HepG2 (cell line): ENCODE measurements around the gene HYAL2. TPM values are rescaled to one million over a fixed set of nuclear protein-coding genes. Genes with fewer than 3 reads are reported as not detected.

ENCODE experiments used
- ATAC-seq: fragments of 200-7000 bp; cut with Tn5 transposase; 3 replicates; pipeline ENCODE4 v1.9.1; 2020; ENCODE audit warnings: mild to moderate bottlenecking, moderate library complexity
- BruUV-seq: library from RNA; stranded (reverse); fragments of 400-500 nt; replicated peaks from 2 replicates; lab custom pipeline; 2021; lab: Mats Ljungman, UMichigan
- CTCF ChIA-PET: fragments of 300-600 bp; formaldehyde crosslinking; extraction: SDS; loops from one replicate; lab custom pipeline; 2021; ENCODE audit warnings: low total read pairs, inconsistent platforms, low intra/inter-chr PET ratio; lab: Yijun Ruan, JAX
- POLR2A ChIA-PET: fragments of 350-600 bp; sonication (Branson Sonifier 250); formaldehyde crosslinking; loops from one replicate; lab custom pipeline; 2020; ENCODE audit warnings: antibody characterized with exemption, inconsistent platforms; lab: Yijun Ruan, JAX
- DNase-seq: peaks from one replicate; pipeline ENCODE4 v3.0.0-alpha.2; 2015; ENCODE audit warnings: low spot score
- FAIRE-seq: peaks from 3 replicates; lab custom pipeline; 2011; peaks lifted over from hg19 to GRCh38; lab: Jason Lieb, UNC
- H2AFZ ChIP-seq: one replicate; pipeline ENCODE4 v1.6.1; 2011; ENCODE audit warnings: low read length, inconsistent platforms
- H3K27ac ChIP-seq: fragments of 300-600 bp; 3 replicates; pipeline ENCODE4 v1.8.0; 2011; ENCODE audit warnings: mixed run types, mild to moderate bottlenecking, mixed read lengths, low read length, inconsistent platforms; ENCODE audit not compliant: insufficient read depth; ENCODE audit errors: extremely low read length
- H3K27me3 ChIP-seq, 2 experiments: fragments of 200-600 bp in 1 of 2; 2 replicates in 1 of 2; 3 replicates in 1 of 2; pipeline versions ENCODE4 v1.6.0 to v1.8.0; 2011; ENCODE audit warnings: low read length in 2 of 2, mild to moderate bottlenecking in 2 of 2, moderate library complexity in 2 of 2, inconsistent platforms in 1 of 2; ENCODE audit not compliant: insufficient read depth in 2 of 2, control insufficient read depth in 1 of 2
- H3K36me3 ChIP-seq, 2 experiments: fragments of 200-600 bp in 1 of 2; replicated peaks in 1 of 2; 2 replicates in 1 of 2; 3 replicates in 1 of 2; pipeline versions ENCODE4 v1.5.1 to v1.8.0; 2011; ENCODE audit warnings: low read length in 2 of 2, inconsistent platforms in 1 of 2; ENCODE audit not compliant: insufficient read depth in 2 of 2, control insufficient read depth in 1 of 2
- H3K4me1 ChIP-seq: 2 replicates; pipeline ENCODE4 v1.5.1; 2012; ENCODE audit warnings: low read length, inconsistent platforms; ENCODE audit not compliant: insufficient read depth
- H3K4me2 ChIP-seq: 2 replicates; pipeline ENCODE4 v1.6.0; 2011; ENCODE audit warnings: low read depth, low read length, inconsistent platforms
- H3K4me3 ChIP-seq, 3 experiments: fragments of 200-600 bp in 1 of 3; sonication (generic), shearing (Covaris generic) in 1 of 3; replicated peaks in 1 of 3; 2 replicates each; pipeline ENCODE4 v1.5.1; 2011 to 2016; ENCODE audit warnings: low read length in 3 of 3, inconsistent platforms in 2 of 3, low read depth in 2 of 3, mild to moderate bottlenecking in 2 of 3, control low read depth in 1 of 3, mixed read lengths in 1 of 3; ENCODE audit not compliant: insufficient read depth in 1 of 3
- H3K79me2 ChIP-seq: one replicate; pipeline ENCODE4 v1.6.1; 2011; ENCODE audit warnings: low read length, inconsistent platforms; ENCODE audit not compliant: insufficient read depth
- H3K9ac ChIP-seq: 2 replicates; pipeline ENCODE4 v1.6.0; 2011; ENCODE audit warnings: mild to moderate bottlenecking, low read depth, low read length, inconsistent platforms; ENCODE audit not compliant: insufficient read depth
- H3K9me3 ChIP-seq: 2 replicates; pipeline ENCODE4 v1.5.1; 2012; ENCODE audit warnings: mild to moderate bottlenecking, low read length
- H4K20me1 ChIP-seq: 2 replicates; pipeline ENCODE4 v1.6.0; 2011; ENCODE audit warnings: inconsistent platforms, mild to moderate bottlenecking, low read length, moderate library complexity; ENCODE audit not compliant: insufficient read depth
- KLF12 ChIP-seq: sonication (generic); formaldehyde crosslinking; IDR thresholded peaks from 2 replicates; pipeline ENCODE4 v1.4.0; 2020; ENCODE audit warnings: missing genetic modification reagents, borderline replicate concordance
- POLR2G ChIP-seq: fragments of 200-400 bp; formaldehyde crosslinking; IDR thresholded peaks from 2 replicates; pipeline ENCODE4 v1.6.1; 2018; ENCODE audit warnings: mild to moderate bottlenecking, low read depth, low read length, moderate library complexity
- SALL2 ChIP-seq: sonication (generic); formaldehyde crosslinking; IDR thresholded peaks from 2 replicates; pipeline ENCODE4 v1.8.1; 2023; ENCODE audit warnings: mild to moderate bottlenecking, missing genetic modification reagents, inconsistent platforms
- ZNF256 ChIP-seq: sonication (generic); formaldehyde crosslinking; conservative IDR thresholded peaks from 2 replicates; pipeline ENCODE4 v1.4.0; 2020; ENCODE audit warnings: missing genetic modification reagents
- ZNF7 ChIP-seq: IDR thresholded peaks from 2 replicates; pipeline ENCODE4 v1.6.1; 2016; ENCODE audit warnings: missing biosample characterization, missing genetic modification reagents
- WGBS: methylation state at CpG from one replicate; pipeline ENCODE4 v1.1.6; 2017; ENCODE audit warnings: low lambda C conversion rate; 5-methylcytosine and 5-hydroxymethylcytosine counted together
- in situ Hi-C: cut with HindIII; loops from 2 replicates; pipeline ENCODE4 v1.10.0; 2017; ENCODE audit warnings: low pct_unique_long_range_greater_than_20kb; ENCODE audit not compliant: extremely low pct_ligation_motif_present
- intact Hi-C: fragments of 100-400 bp; cut with micrococcal nuclease; formaldehyde crosslinking; loops from one replicate; pipeline ENCODE4 v1.10.0; 2022; ENCODE audit not compliant: unreplicated experiment
- polyA plus RNA-seq, 8 experiments: library from polyadenylated mRNA; depleted of rRNA in 3 of 8; stranded (reverse) in 7 of 8; unstranded in 1 of 8; fragments of >200 nt; fragmentation: Illumina TruSeq in 4 of 8; extraction: Trizol in 4 of 8; gene quantifications; 2 replicates each; pipeline versions ENCODE4 v1.2.1 to v1.2.3, GENCODE V29; 2011 to 2016; ENCODE audit warnings: low read depth in 4 of 8, missing spikeins in 1 of 8, mixed read lengths in 1 of 8; ENCODE audit not compliant: insufficient read depth in 1 of 8
- total RNA-seq, 5 experiments: library from RNA; depleted of rRNA; stranded (reverse); fragments of >200 nt; fragmentation: Illumina TruSeq; extraction: Trizol; gene quantifications; 2 replicates each; pipeline ENCODE4 v1.2.3, GENCODE V29; 2016; ENCODE audit warnings: low read depth in 1 of 5

HYAL2 gene
- total and polyA plus RNA-seq, 2 of the 13 experiments (the other 11 are each of a cell fraction or from before 2014, with no cell fraction given): 76.2 to 102 TPM

DNA sequence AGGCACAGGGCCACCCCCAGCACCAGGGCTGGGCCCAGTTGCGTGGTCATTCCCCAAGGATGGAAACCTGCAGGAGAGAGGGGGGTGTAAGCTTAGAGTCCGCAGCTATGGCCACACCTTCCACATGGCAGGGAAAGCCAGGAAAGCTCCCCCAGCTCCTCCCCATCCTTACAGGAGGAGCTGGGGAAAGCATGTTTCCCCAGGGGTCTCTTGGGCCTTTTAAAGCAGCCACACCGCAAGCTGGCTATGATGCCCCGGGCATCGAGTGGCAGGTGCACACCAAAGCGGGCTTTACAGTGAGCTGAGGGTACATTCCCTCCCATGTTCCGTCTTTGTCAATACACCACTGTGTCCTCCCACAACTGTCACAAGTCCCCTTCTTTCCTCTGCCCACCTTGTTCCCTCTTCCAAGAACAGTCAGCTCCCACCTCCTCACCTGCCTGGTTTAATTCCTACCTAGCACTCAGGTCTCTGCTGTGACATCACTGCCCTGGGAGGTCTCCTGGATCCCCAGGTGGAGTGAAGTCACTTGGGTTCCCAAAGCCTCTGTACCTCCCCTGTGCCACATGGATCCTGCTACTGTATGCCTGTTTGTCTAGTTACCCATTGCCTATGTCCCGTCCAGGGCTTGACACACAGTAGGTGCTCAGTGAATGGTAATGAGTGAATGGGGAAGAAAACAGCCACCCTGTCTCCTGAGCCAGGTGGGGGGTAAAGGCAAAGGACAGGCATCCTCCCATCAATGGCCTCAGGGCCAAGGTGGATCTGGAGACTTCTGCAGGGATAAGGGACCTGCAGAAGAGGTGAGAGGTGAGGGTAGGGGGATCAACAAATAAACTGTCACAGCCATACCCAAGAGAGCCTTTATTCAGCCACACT, 26.8 kb downstream of the HYAL2 start:
- no peak overlapping the region for H3K4me2 ChIP-seq
- H3K27ac ChIP-seq: no peak overlapping the region
- H3K9me3 ChIP-seq: no peaks in the 10 kb centered on the region
- no peak for ATAC-seq
- H3K27me3 ChIP-seq: no peaks in the 10 kb centered on the region; a peak in 1 of 5 replicates
- FAIRE-seq: no peak
- ChIA-PET POLR2A (interaction anchor here (0.5 kb wide), 1 partner anchor 17 kb away, joined by 3 read pairs; no protein-coding TSS in a partner anchor), CTCF (no interaction called here)
- no TSS peak for BruUV-seq
- H3K9ac ChIP-seq: no peak overlapping the region
- H3K79me2 ChIP-seq: peaks cover 22% of the 10 kb centered on the region
- DNase-seq: no peak
- intact Hi-C loops: no loop called here
- WGBS: 100% methylated on average over 4 of the region's 8 CpGs
- in situ Hi-C loops: no loop called here
- H4K20me1 ChIP-seq: no peaks in the 10 kb centered on the region
- H2AFZ ChIP-seq: no peak overlapping the region
- peaks cover 50% of the 10 kb centered on the region for H3K4me1 ChIP-seq
- 0 out of 2 replicates have a peak, but pooled peaks have one; percentile 16 for TF ChIP-seq POLR2G
- TF ChIP-seq ZNF7: no peak
- no peak for TF ChIP-seq ZNF256 (CRISPR knock-in tag)
- TF ChIP-seq KLF12 (CRISPR knock-in tag): no peak
- TF ChIP-seq SALL2: no peak
- peaks cover 1 to 3% of the 10 kb centered on the region in 2 experiments; a peak in 3 of 5 replicates for H3K36me3 ChIP-seq
- H3K4me3 ChIP-seq: no peak overlapping the region
